HEK293 (cell line): Measurements from ENCODE around the gene AHRR.
"Not testable (repeated sequence)": the region's sequence is repeated elsewhere in the genome, so short reads cannot be mapped to it uniquely, and the experiment has no call there.

Experiments used
- CTCF ChIA-PET: fragments of 350-600 bp; formaldehyde crosslinking; extraction: SDS; loops from one replicate; lab custom pipeline; 2021; ENCODE audit warnings: antibody characterized with exemption; lab: Yijun Ruan, JAX
- POLR2A ChIA-PET: fragments of 300-600 bp; formaldehyde crosslinking; extraction: SDS; loops from one replicate; lab custom pipeline; 2020; ENCODE audit warnings: antibody characterized with exemption, inconsistent platforms; lab: Yijun Ruan, JAX
- H3K27ac ChIP-seq: fragments of 200-500 bp; sonication (Bioruptor generic); 2 replicates; pipeline ENCODE4 v1.5.1; 2014; ENCODE audit warnings: low read depth, low read length, control low read depth, inconsistent platforms; ENCODE audit errors: extremely low read depth
- H3K36me3 ChIP-seq, 2 experiments: fragments of 200-500 bp in 1 of 2; sonication (Bioruptor generic) in 1 of 2; 1 replicate in 1 of 2; 2 replicates in 1 of 2; pipeline ENCODE4 v1.5.1; 2014 to 2017; ENCODE audit warnings: inconsistent platforms in 2 of 2, low read length in 2 of 2; ENCODE audit not compliant: control insufficient read depth in 2 of 2, insufficient read depth in 1 of 2
- H3K4me1 ChIP-seq: fragments of 200-500 bp; sonication (Bioruptor generic); 2 replicates; pipeline ENCODE4 v1.5.1; 2014; ENCODE audit warnings: mild to moderate bottlenecking, low read length, inconsistent platforms; ENCODE audit not compliant: control insufficient read depth, insufficient read depth
- H3K4me3 ChIP-seq: 2 replicates; pipeline ENCODE4 v1.5.1; 2011; ENCODE audit warnings: low read depth, mild to moderate bottlenecking, control low read depth, low read length, moderate library complexity
- H3K9me3 ChIP-seq: fragments of 200-500 bp; sonication (Bioruptor generic); 2 replicates; pipeline ENCODE4 v1.5.1; 2014; ENCODE audit warnings: low read depth, low read length, inconsistent platforms; ENCODE audit not compliant: control insufficient read depth, insufficient read depth
- CTCF ChIP-seq: fragments of 450-650 bp; formaldehyde crosslinking; IDR thresholded peaks from 2 replicates; pipeline ENCODE4 v1.5.1; 2016; ENCODE audit warnings: missing biosample characterization, missing genetic modification characterization
- GLIS1 ChIP-seq: fragments of 450-650 bp; formaldehyde crosslinking; IDR thresholded peaks from 2 replicates; pipeline ENCODE4 v1.5.1; 2016; ENCODE audit warnings: missing biosample characterization, missing genetic modification characterization
- SP2 ChIP-seq: fragments of 450-650 bp; formaldehyde crosslinking; IDR thresholded peaks from 2 replicates; pipeline ENCODE4 v1.5.1; 2016; ENCODE audit warnings: missing biosample characterization, missing genetic modification characterization
- ZBTB8A ChIP-seq: fragments of 450-650 bp; formaldehyde crosslinking; IDR thresholded peaks from 2 replicates; pipeline ENCODE4 v1.5.1; 2016; ENCODE audit warnings: missing biosample characterization, missing genetic modification characterization
- ZFP3 ChIP-seq: fragments of 450-650 bp; formaldehyde crosslinking; IDR thresholded peaks from 2 replicates; pipeline ENCODE4 v1.5.1; 2016; ENCODE audit warnings: low read depth, missing biosample characterization, missing genetic modification characterization
- ZNF138 ChIP-seq: fragments of 450-650 bp; formaldehyde crosslinking; IDR thresholded peaks from 2 replicates; pipeline ENCODE4 v1.5.1; 2016; ENCODE audit warnings: missing biosample characterization, missing genetic modification characterization, borderline replicate concordance
- ZNF175 ChIP-seq: fragments of 450-650 bp; formaldehyde crosslinking; IDR thresholded peaks from 2 replicates; pipeline ENCODE4 v1.5.1; 2016; ENCODE audit warnings: missing biosample characterization, missing genetic modification characterization
- ZNF311 ChIP-seq: fragments of 450-650 bp; formaldehyde crosslinking; IDR thresholded peaks from 2 replicates; pipeline ENCODE4 v1.5.1; 2017; ENCODE audit warnings: missing biosample characterization, missing genetic modification characterization, borderline replicate concordance
- ZNF324 ChIP-seq: fragments of 450-650 bp; formaldehyde crosslinking; IDR thresholded peaks from 2 replicates; pipeline ENCODE4 v1.5.1; 2016; ENCODE audit warnings: missing biosample characterization, missing genetic modification characterization
- ZNF335 ChIP-seq: fragments of 450-650 bp; formaldehyde crosslinking; conservative IDR thresholded peaks from 2 replicates; pipeline ENCODE4 v1.5.1; 2016; ENCODE audit warnings: missing biosample characterization, missing genetic modification characterization
- ZNF341 ChIP-seq: fragments of 450-650 bp; formaldehyde crosslinking; IDR thresholded peaks from 2 replicates; pipeline ENCODE4; 2016; ENCODE audit warnings: low read depth, missing biosample characterization, missing genetic modification characterization
- ZNF423 ChIP-seq: fragments of 450-650 bp; formaldehyde crosslinking; IDR thresholded peaks from 2 replicates; pipeline ENCODE4 v1.5.1; 2016; ENCODE audit warnings: missing biosample characterization, missing genetic modification characterization
- ZNF558 ChIP-seq: fragments of 450-650 bp; formaldehyde crosslinking; IDR thresholded peaks from 2 replicates; pipeline ENCODE4 v1.5.1; 2016; ENCODE audit warnings: missing biosample characterization, missing genetic modification characterization
- ZNF560 ChIP-seq: fragments of 450-650 bp; formaldehyde crosslinking; IDR thresholded peaks from 2 replicates; pipeline ENCODE4 v1.5.1; 2017; ENCODE audit warnings: missing biosample characterization, missing genetic modification characterization, borderline replicate concordance
- ZNF664 ChIP-seq: fragments of 450-650 bp; formaldehyde crosslinking; IDR thresholded peaks from 2 replicates; pipeline ENCODE4 v1.5.1; 2016; ENCODE audit warnings: missing biosample characterization, missing genetic modification characterization
- ZNF692 ChIP-seq: fragments of 450-650 bp; formaldehyde crosslinking; IDR thresholded peaks from 2 replicates; pipeline ENCODE4 v1.5.1; 2016; ENCODE audit warnings: missing biosample characterization, missing genetic modification characterization
- ZNF791 ChIP-seq: fragments of 450-650 bp; formaldehyde crosslinking; IDR thresholded peaks from 2 replicates; pipeline ENCODE4 v1.5.1; 2016; ENCODE audit warnings: missing biosample characterization, missing genetic modification characterization
- ZSCAN16 ChIP-seq: fragments of 450-650 bp; formaldehyde crosslinking; IDR thresholded peaks from 2 replicates; pipeline ENCODE4 v1.5.1; 2016; ENCODE audit warnings: missing biosample characterization, missing genetic modification characterization
- ZSCAN4 ChIP-seq: fragments of 450-650 bp; formaldehyde crosslinking; IDR thresholded peaks from 2 replicates; pipeline ENCODE4 v1.5.1; 2017; ENCODE audit warnings: missing biosample characterization, missing genetic modification characterization

AHRR gene

GRCh38 chr5:369869-370236, 48.3 kb downstream of the AHRR start:
- peaks cover 18% of the 10 kb centered on the region for H3K4me1 ChIP-seq
- H3K9me3 ChIP-seq, H3K4me3 ChIP-seq, H3K27ac ChIP-seq, POLR2A ChIA-PET, H3K36me3 ChIP-seq, CTCF ChIA-PET: not testable (repeated sequence)
- TF ChIP-seq ZNF335 (tag by site-specific recombination), result 0 out of 2 replicates have a peak, but pooled peaks have one; percentile 14

GRCh38 chr5:370311-370958, 48.9 kb downstream of the AHRR start:
- TF ChIP-seq GLIS1 (tag by site-specific recombination) (peak; percentile 50), ZNF558 (tag by site-specific recombination) (no peak), ZNF341 (tag by site-specific recombination) (no peak)
- Histone ChIP-seq H3K4me1 (peaks cover 18% of the 10 kb centered on the region), H3K4me3 (no peak overlapping the region), H3K27ac (no peak overlapping the region), H3K9me3 (no peaks in the 10 kb centered on the region), H3K36me3 (no peaks in the 10 kb centered on the region)
- ChIA-PET CTCF (no interaction called here), POLR2A (no interaction called here)

GRCh38 chr5:370959-371810, 49.7 kb downstream of the AHRR start:
- POLR2A ChIA-PET, result interaction anchor here (1.0 kb wide), 1 partner anchor 54 kb away, joined by 3 read pairs; no protein-coding TSS in a partner anchor
- Histone ChIP-seq H3K36me3 (no peaks in the 10 kb centered on the region), H3K4me3 (no peak overlapping the region), H3K9me3 (no peaks in the 10 kb centered on the region), H3K27ac (no peak overlapping the region; the same call in 1 of the 2 replicates), H3K4me1 (peaks cover 18% of the 10 kb centered on the region)
- CTCF ChIA-PET, result no interaction called here
- TF ChIP-seq CTCF (no peak), ZNF664 (tag by site-specific recombination) (no peak)

GRCh38 chr5:371811-372555, 50.5 kb downstream of the AHRR start:
- CTCF ChIA-PET, result interaction anchor here (0.6 to 0.8 kb wide), 2 partner anchors 52 to 95 kb away, joined by 4 to 5 read pairs; no protein-coding TSS in a partner anchor
- POLR2A ChIA-PET, result interaction anchor here (1.0 kb wide), 1 partner anchor 55 kb away, joined by 3 read pairs; no protein-coding TSS in a partner anchor
- Histone ChIP-seq H3K27ac (peak overlapping the region; percentile 9; the same call in 1 of the 2 replicates), H3K4me3 (no peak overlapping the region), H3K4me1 (peaks cover 18% of the 10 kb centered on the region), H3K36me3 (no peaks in the 10 kb centered on the region), H3K9me3 (no peaks in the 10 kb centered on the region)
- 0 out of 2 replicates have a peak, but pooled peaks have one; percentile 40 for TF ChIP-seq ZBTB8A (tag by site-specific recombination)
- no peak for TF ChIP-seq ZNF311 (tag by site-specific recombination)
- no peak for TF ChIP-seq ZNF560 (tag by site-specific recombination)
- peak; percentile 38; the same call in 1 of the 2 replicates for TF ChIP-seq ZNF692 (tag by site-specific recombination)
- TF ChIP-seq ZNF175 (tag by site-specific recombination), result no peak
- TF ChIP-seq ZNF791 (tag by site-specific recombination), result no peak
- no peak for TF ChIP-seq ZSCAN4
- no peak for TF ChIP-seq ZNF138
- TF ChIP-seq SP2 (tag by site-specific recombination), result peak; percentile 20; the same call in 1 of the 2 replicates
- no peak for TF ChIP-seq ZNF423 (tag by site-specific recombination)
- TF ChIP-seq ZNF324 (tag by site-specific recombination), result no peak
- TF ChIP-seq ZFP3, result no peak
- no peak for TF ChIP-seq ZSCAN16 (tag by site-specific recombination)
